Chondrocyte (in vitro differentiated cells): Measurements from ENCODE around the gene TGM5. TPM values are rescaled to one million over a fixed set of nuclear protein-coding genes. Genes with fewer than 3 reads are reported as not detected.

Experiments
- DNase-seq: peaks from one replicate; pipeline ENCODE4 v3.0.0; 2021; ENCODE audit warnings: mixed read lengths, low spot score
- H3K27ac Mint-ChIP-seq: one replicate; pipeline ENCODE4 v1.8.0; 2021; ENCODE audit warnings: mild to moderate bottlenecking, moderate library complexity, mixed read lengths; ENCODE audit not compliant: unreplicated experiment
- H3K27me3 Mint-ChIP-seq: 2 replicates; pipeline ENCODE4 v1.8.0; 2021; ENCODE audit warnings: low read depth, mixed read lengths
- H3K36me3 Mint-ChIP-seq: 2 replicates; pipeline ENCODE4 v1.8.0; 2021; ENCODE audit warnings: low read depth, mixed read lengths
- H3K4me1 Mint-ChIP-seq: 2 replicates; pipeline ENCODE4 v1.8.0; 2021; ENCODE audit warnings: low read depth, mild to moderate bottlenecking, mixed read lengths
- H3K4me3 Mint-ChIP-seq: one replicate; pipeline ENCODE4 v1.8.0; 2021; ENCODE audit warnings: mild to moderate bottlenecking, moderate library complexity, mixed read lengths; ENCODE audit not compliant: unreplicated experiment
- H3K9me3 Mint-ChIP-seq: 2 replicates; pipeline ENCODE4 v1.8.0; 2021; ENCODE audit warnings: low read depth, mixed read lengths
- CTCF ChIP-seq: fragments of 200-600 bp; sonication (generic); IDR thresholded peaks from 2 replicates; pipeline ENCODE4 v1.5.0; 2021; ENCODE audit warnings: antibody characterized with exemption, mild to moderate bottlenecking, moderate library complexity
- total RNA-seq: library from RNA; stranded (reverse); gene quantifications from 3 replicates; pipeline ENCODE4 v1.2.1, GENCODE V29; 2021

TGM5 gene
- total RNA-seq, 1 donor from 2014 or later: not detected

- H3K27me3 Mint-ChIP-seq: peaks cover 56% of the 10 kb centered on the region
Observed at GRCh38 chr15:43279496-43279895, 12.8 kb upstream of the TGM5 start.

GRCh38 chr15:43278869-43279268, 12.1 kb upstream of the TGM5 start:
- no peak for TF ChIP-seq CTCF
- H3K4me3 Mint-ChIP-seq: no peak overlapping the region
- no peaks in the 10 kb centered on the region for H3K9me3 Mint-ChIP-seq
- H3K27me3 Mint-ChIP-seq: peaks cover 56% of the 10 kb centered on the region
- peaks cover 5% of the 10 kb centered on the region for H3K4me1 Mint-ChIP-seq
- H3K27ac Mint-ChIP-seq: no peak overlapping the region
- peaks cover 2% of the 10 kb centered on the region for H3K36me3 Mint-ChIP-seq
- DNase-seq: no peak

More at GRCh38 chr15:43279496-43279895, 12.8 kb upstream of the TGM5 start:
- Mint-ChIP-seq H3K9me3 (no peaks in the 10 kb centered on the region), H3K4me3 (no peak overlapping the region), H3K4me1 (no peaks in the 10 kb centered on the region), H3K36me3 (peaks cover 2% of the 10 kb centered on the region), H3K27ac (no peak overlapping the region)
- no peak for DNase-seq
- TF ChIP-seq CTCF: no peak

- H3K4me3 Mint-ChIP-seq: no peak overlapping the region
- peaks cover 57% of the 10 kb centered on the region for H3K27me3 Mint-ChIP-seq
- TF ChIP-seq CTCF: no peak
- DNase-seq: no peak
- peaks cover 2% of the 10 kb centered on the region for H3K36me3 Mint-ChIP-seq
- peaks cover 6% of the 10 kb centered on the region for H3K4me1 Mint-ChIP-seq
- H3K9me3 Mint-ChIP-seq: no peaks in the 10 kb centered on the region
- H3K27ac Mint-ChIP-seq: no peak overlapping the region
Observed at GRCh38 chr15:43277901-43278300, 11.2 kb upstream of the TGM5 start.

GRCh38 chr15:43277231-43277823, 10.6 kb upstream of the TGM5 start:
- H3K9me3 Mint-ChIP-seq: peaks cover 2% of the 10 kb centered on the region
- peaks cover 2% of the 10 kb centered on the region for H3K36me3 Mint-ChIP-seq
- no peak overlapping the region for H3K4me3 Mint-ChIP-seq
- no peak overlapping the region for H3K27ac Mint-ChIP-seq
- DNase-seq: no peak
- no peak for TF ChIP-seq CTCF
- H3K27me3 Mint-ChIP-seq: peaks cover 57% of the 10 kb centered on the region
- peaks cover 6% of the 10 kb centered on the region for H3K4me1 Mint-ChIP-seq

- H3K27ac Mint-ChIP-seq: no peak overlapping the region
- H3K9me3 Mint-ChIP-seq: peaks cover 8% of the 10 kb centered on the region
- DNase-seq: no peak
- H3K36me3 Mint-ChIP-seq: peaks cover 2% of the 10 kb centered on the region
- peaks cover 57% of the 10 kb centered on the region for H3K27me3 Mint-ChIP-seq
- no peak for TF ChIP-seq CTCF
- no peak overlapping the region for H3K4me3 Mint-ChIP-seq
- peaks cover 6% of the 10 kb centered on the region for H3K4me1 Mint-ChIP-seq
Observed at GRCh38 chr15:43276563-43277200, 10.0 kb upstream of the TGM5 start.
